WTC11 (cell line): ENCODE measurements around the gene KIF20B. TPM values are rescaled to one million over a fixed set of nuclear protein-coding genes. Genes with fewer than 3 reads are reported as not detected.

Experiments used
- ATAC-seq: fragments of 200-7000 bp; cut with Tn5 transposase; 2 replicates; pipeline ENCODE4 v1.10.0; 2021; ENCODE audit warnings: mild to moderate bottlenecking, moderate library complexity
- CTCF ChIA-PET: fragments of 300-600 bp; sonication (Branson Sonifier 250); formaldehyde crosslinking; loops from one replicate; lab custom pipeline; 2021; ENCODE audit warnings: antibody characterized with exemption; lab: Charles Lee
- POLR2A ChIA-PET: fragments of 350-600 bp; sonication (Branson Sonifier 250); formaldehyde crosslinking; loops from one replicate; lab custom pipeline; 2021; ENCODE audit warnings: antibody characterized with exemption; lab: Charles Lee
- DNase-seq: peaks from one replicate; pipeline ENCODE4 v3.0.0; 2021; ENCODE audit warnings: low spot score
- H3K27ac Mint-ChIP-seq: 2 replicates; pipeline ENCODE4 v1.8.0; 2021; ENCODE audit warnings: mixed read lengths
- H3K27me3 Mint-ChIP-seq: 2 replicates; pipeline ENCODE4 v1.8.0; 2021; ENCODE audit warnings: low read depth, mild to moderate bottlenecking, moderate library complexity, mixed read lengths
- H3K36me3 Mint-ChIP-seq: 2 replicates; pipeline ENCODE4 v1.8.0; 2021; ENCODE audit warnings: mixed read lengths
- H3K4me1 Mint-ChIP-seq: 2 replicates; pipeline ENCODE4 v1.8.0; 2022; ENCODE audit warnings: mixed read lengths
- H3K4me3 Mint-ChIP-seq: 2 replicates; pipeline ENCODE4 v1.8.0; 2021; ENCODE audit warnings: mild to moderate bottlenecking, moderate library complexity, mixed read lengths
- H3K9me3 Mint-ChIP-seq: 2 replicates; pipeline ENCODE4 v1.8.0; 2021; ENCODE audit warnings: mixed read lengths
- ESRRA ChIP-seq: sonication (generic); formaldehyde crosslinking; IDR thresholded peaks from 2 replicates; pipeline ENCODE4 v1.8.1; 2022; ENCODE audit warnings: mild to moderate bottlenecking, missing genetic modification reagents, borderline replicate concordance
- FOXJ3 ChIP-seq: sonication (generic); formaldehyde crosslinking; IDR thresholded peaks from 2 replicates; pipeline ENCODE4 v1.9.0; 2021; ENCODE audit warnings: missing genetic modification reagents, mild to moderate bottlenecking, borderline replicate concordance
- GABPB1 ChIP-seq: sonication (generic); formaldehyde crosslinking; IDR thresholded peaks from 2 replicates; pipeline ENCODE4 v1.8.1; 2023; ENCODE audit warnings: mild to moderate bottlenecking, missing genetic modification reagents
- GTF2I ChIP-seq: fragments of 250-450 bp; sonication (Bioruptor Pico); conservative IDR thresholded peaks from 2 replicates; pipeline ENCODE4 v1.4.0; 2021; ENCODE audit warnings: mild to moderate bottlenecking
- ZBTB21 ChIP-seq: sonication (generic); formaldehyde crosslinking; IDR thresholded peaks from 2 replicates; pipeline ENCODE4 v1.8.1; 2023; ENCODE audit warnings: mild to moderate bottlenecking, missing genetic modification reagents, borderline replicate concordance
- ZNF232 ChIP-seq: sonication (generic); formaldehyde crosslinking; IDR thresholded peaks from 2 replicates; pipeline ENCODE4 v1.8.0; 2022; ENCODE audit warnings: mild to moderate bottlenecking, missing genetic modification reagents
- total RNA-seq: library from RNA; stranded (reverse); gene quantifications from 3 replicates; pipeline ENCODE4 v1.2.3, GENCODE V29; 2021
- TF ChIP-seq, protein P1 (sequence below): fragments of 250-450 bp; sonication (Bioruptor Pico); IDR thresholded peaks from 2 replicates; pipeline ENCODE4 v1.8.0; 2021; ENCODE audit warnings: mild to moderate bottlenecking
- TF ChIP-seq, protein P2 (sequence below): fragments of 250-450 bp; sonication (Bioruptor Pico); IDR thresholded peaks from 2 replicates; pipeline ENCODE4 v2.1.2; 2022; ENCODE audit warnings: mild to moderate bottlenecking, moderate library complexity
- TF ChIP-seq, protein P3 (sequence below): fragments of 250-450 bp; sonication (Bioruptor Pico); conservative IDR thresholded peaks from 2 replicates; pipeline ENCODE4 v1.9.0; 2021; ENCODE audit warnings: mild to moderate bottlenecking
- TF ChIP-seq, protein P4 (sequence below): fragments of 200-600 bp; IDR thresholded peaks from 2 replicates; pipeline ENCODE4 v1.8.0; 2022; ENCODE audit warnings: antibody characterized with exemption
- TF ChIP-seq, protein P5 (sequence below): sonication (generic); formaldehyde crosslinking; IDR thresholded peaks from 2 replicates; pipeline ENCODE4 v1.8.1; 2023; ENCODE audit warnings: mild to moderate bottlenecking, missing genetic modification reagents, moderate library complexity
- TF ChIP-seq, protein P6 (sequence below): sonication (generic); formaldehyde crosslinking; IDR thresholded peaks from 2 replicates; pipeline ENCODE4 v1.8.1; 2023; ENCODE audit warnings: mild to moderate bottlenecking, missing genetic modification reagents, borderline replicate concordance
- TF ChIP-seq, protein P7 (sequence below): sonication (generic); formaldehyde crosslinking; IDR thresholded peaks from 2 replicates; pipeline ENCODE4 v1.8.0; 2022; ENCODE audit warnings: mild to moderate bottlenecking, missing genetic modification reagents
- TF ChIP-seq, protein P8 (sequence below): fragments of 250-450 bp; sonication (Bioruptor Pico); IDR thresholded peaks from 2 replicates; pipeline ENCODE4 v1.9.0; 2021; ENCODE audit warnings: mild to moderate bottlenecking

Gene KIF20B
- total RNA-seq, 1 experiment from 2014 or later, result 70.2 TPM

DNA sequence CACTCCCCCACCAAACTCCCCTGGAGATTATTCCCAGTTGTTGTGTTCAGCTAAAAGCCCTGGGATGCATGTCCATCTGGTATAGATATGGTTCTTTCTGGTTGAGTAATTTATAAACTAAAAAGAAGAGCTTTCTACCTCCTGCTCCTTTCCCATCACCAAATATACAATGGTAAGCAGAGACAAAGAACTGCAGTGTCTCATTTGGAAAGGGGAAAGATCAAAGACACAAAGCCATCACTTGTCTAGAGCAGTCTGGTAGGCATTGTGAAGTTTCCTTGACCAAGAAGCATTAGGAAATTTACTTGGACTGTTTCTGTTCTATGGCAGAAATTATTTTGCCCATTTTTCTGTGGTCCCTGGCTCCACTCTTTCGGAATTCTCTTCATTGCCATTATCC, 31.4 kb upstream of the KIF20B start (continued):
- TF ChIP-seq, protein P1, sequence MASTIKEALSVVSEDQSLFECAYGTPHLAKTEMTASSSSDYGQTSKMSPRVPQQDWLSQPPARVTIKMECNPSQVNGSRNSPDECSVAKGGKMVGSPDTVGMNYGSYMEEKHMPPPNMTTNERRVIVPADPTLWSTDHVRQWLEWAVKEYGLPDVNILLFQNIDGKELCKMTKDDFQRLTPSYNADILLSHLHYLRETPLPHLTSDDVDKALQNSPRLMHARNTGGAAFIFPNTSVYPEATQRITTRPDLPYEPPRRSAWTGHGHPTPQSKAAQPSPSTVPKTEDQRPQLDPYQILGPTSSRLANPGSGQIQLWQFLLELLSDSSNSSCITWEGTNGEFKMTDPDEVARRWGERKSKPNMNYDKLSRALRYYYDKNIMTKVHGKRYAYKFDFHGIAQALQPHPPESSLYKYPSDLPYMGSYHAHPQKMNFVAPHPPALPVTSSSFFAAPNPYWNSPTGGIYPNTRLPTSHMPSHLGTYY (CRISPR knock-in tag), result no peak
- TF ChIP-seq, protein P2, sequence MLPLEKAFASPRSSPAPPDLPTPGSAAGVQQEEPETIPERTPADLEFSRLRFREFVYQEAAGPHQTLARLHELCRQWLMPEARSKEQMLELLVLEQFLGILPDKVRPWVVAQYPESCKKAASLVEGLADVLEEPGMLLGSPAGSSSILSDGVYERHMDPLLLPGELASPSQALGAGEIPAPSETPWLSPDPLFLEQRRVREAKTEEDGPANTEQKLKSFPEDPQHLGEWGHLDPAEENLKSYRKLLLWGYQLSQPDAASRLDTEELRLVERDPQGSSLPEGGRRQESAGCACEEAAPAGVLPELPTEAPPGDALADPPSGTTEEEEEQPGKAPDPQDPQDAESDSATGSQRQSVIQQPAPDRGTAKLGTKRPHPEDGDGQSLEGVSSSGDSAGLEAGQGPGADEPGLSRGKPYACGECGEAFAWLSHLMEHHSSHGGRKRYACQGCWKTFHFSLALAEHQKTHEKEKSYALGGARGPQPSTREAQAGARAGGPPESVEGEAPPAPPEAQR (CRISPR knock-in tag), result no peak
- TF ChIP-seq, protein P3, sequence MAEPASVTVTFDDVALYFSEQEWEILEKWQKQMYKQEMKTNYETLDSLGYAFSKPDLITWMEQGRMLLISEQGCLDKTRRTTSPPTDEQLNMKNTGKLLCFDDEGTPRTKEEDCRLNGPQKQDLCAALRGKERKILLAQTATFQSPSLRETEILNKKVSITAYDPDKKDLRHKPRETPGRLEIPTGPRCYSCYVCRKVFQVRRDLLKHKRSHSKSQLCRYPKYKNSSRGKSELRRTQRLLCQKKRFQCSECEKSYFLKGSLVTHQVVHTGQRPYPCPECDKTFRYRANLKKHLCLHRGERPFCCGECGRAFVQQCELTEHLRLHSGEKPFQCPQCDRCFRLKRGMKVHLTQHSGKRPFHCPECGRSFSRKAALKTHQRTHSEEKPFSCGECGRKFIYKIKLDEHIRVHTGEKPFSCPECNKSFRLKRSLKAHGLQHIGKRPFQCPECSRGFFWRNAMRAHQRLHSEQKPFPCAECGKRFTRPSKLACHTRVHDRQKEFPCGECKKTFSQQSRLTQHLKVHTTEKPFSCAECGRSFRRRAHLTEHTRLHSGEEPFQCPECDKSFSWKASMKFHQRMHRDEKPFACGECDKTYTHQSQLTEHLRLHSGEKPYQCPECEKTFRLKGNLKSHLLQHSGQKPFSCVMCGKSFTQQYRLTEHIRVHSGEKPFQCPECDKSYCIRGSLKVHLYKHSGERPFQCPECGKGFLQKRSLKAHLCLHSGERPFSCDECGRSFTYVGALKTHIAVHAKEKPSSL (CRISPR knock-in tag), result no peak
- TF ChIP-seq FOXJ3, result no peak
- TF ChIP-seq, protein P4, sequence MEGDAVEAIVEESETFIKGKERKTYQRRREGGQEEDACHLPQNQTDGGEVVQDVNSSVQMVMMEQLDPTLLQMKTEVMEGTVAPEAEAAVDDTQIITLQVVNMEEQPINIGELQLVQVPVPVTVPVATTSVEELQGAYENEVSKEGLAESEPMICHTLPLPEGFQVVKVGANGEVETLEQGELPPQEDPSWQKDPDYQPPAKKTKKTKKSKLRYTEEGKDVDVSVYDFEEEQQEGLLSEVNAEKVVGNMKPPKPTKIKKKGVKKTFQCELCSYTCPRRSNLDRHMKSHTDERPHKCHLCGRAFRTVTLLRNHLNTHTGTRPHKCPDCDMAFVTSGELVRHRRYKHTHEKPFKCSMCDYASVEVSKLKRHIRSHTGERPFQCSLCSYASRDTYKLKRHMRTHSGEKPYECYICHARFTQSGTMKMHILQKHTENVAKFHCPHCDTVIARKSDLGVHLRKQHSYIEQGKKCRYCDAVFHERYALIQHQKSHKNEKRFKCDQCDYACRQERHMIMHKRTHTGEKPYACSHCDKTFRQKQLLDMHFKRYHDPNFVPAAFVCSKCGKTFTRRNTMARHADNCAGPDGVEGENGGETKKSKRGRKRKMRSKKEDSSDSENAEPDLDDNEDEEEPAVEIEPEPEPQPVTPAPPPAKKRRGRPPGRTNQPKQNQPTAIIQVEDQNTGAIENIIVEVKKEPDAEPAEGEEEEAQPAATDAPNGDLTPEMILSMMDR, result no peak
- TF ChIP-seq, protein P5, sequence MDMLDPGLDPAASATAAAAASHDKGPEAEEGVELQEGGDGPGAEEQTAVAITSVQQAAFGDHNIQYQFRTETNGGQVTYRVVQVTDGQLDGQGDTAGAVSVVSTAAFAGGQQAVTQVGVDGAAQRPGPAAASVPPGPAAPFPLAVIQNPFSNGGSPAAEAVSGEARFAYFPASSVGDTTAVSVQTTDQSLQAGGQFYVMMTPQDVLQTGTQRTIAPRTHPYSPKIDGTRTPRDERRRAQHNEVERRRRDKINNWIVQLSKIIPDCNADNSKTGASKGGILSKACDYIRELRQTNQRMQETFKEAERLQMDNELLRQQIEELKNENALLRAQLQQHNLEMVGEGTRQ (CRISPR knock-in tag), result no peak
- TF ChIP-seq, protein P6, sequence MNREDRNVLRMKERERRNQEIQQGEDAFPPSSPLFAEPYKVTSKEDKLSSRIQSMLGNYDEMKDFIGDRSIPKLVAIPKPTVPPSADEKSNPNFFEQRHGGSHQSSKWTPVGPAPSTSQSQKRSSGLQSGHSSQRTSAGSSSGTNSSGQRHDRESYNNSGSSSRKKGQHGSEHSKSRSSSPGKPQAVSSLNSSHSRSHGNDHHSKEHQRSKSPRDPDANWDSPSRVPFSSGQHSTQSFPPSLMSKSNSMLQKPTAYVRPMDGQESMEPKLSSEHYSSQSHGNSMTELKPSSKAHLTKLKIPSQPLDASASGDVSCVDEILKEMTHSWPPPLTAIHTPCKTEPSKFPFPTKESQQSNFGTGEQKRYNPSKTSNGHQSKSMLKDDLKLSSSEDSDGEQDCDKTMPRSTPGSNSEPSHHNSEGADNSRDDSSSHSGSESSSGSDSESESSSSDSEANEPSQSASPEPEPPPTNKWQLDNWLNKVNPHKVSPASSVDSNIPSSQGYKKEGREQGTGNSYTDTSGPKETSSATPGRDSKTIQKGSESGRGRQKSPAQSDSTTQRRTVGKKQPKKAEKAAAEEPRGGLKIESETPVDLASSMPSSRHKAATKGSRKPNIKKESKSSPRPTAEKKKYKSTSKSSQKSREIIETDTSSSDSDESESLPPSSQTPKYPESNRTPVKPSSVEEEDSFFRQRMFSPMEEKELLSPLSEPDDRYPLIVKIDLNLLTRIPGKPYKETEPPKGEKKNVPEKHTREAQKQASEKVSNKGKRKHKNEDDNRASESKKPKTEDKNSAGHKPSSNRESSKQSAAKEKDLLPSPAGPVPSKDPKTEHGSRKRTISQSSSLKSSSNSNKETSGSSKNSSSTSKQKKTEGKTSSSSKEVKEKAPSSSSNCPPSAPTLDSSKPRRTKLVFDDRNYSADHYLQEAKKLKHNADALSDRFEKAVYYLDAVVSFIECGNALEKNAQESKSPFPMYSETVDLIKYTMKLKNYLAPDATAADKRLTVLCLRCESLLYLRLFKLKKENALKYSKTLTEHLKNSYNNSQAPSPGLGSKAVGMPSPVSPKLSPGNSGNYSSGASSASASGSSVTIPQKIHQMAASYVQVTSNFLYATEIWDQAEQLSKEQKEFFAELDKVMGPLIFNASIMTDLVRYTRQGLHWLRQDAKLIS (CRISPR knock-in tag), result no peak
- TF ChIP-seq, protein P7, sequence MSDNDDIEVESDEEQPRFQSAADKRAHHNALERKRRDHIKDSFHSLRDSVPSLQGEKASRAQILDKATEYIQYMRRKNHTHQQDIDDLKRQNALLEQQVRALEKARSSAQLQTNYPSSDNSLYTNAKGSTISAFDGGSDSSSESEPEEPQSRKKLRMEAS (CRISPR knock-in tag), result no peak
- TF ChIP-seq ESRRA (CRISPR knock-in tag), result no peak
- TF ChIP-seq ZBTB21 (CRISPR knock-in tag), result no peak

DNA sequence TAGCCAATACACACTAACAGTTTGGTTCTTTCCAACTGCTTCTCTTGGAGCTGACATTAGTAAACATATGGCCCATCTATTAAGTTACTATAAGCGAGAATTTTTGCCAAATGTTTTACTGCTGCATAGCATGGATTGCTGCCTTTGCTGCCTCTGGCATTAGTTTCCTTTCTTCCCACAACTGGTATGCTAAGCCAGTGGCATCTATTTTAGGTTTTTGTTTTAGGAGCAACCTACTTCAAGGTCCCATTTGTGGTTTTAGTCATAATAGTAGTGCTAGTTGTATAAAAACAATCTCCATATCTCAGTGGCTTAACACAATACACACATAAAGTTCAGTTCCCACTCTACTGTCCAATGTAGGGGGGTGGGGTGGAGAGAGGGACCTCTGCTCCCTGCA, 30.5 kb upstream of the KIF20B start:
- CTCF ChIA-PET, result no interaction called here
- Mint-ChIP-seq H3K4me3 (no peak overlapping the region), H3K9me3 (no peaks in the 10 kb centered on the region), H3K27me3 (peaks cover 3% of the 10 kb centered on the region), H3K36me3 (no peaks in the 10 kb centered on the region), H3K27ac (no peak overlapping the region), H3K4me1 (peaks cover 12% of the 10 kb centered on the region)
- TF ChIP-seq FOXJ3, result no peak
- TF ChIP-seq GABPB1, result no peak
- no peak for TF ChIP-seq GTF2I (CRISPR knock-in tag)
- TF ChIP-seq ZNF232, result no peak
- TF ChIP-seq, protein P8, sequence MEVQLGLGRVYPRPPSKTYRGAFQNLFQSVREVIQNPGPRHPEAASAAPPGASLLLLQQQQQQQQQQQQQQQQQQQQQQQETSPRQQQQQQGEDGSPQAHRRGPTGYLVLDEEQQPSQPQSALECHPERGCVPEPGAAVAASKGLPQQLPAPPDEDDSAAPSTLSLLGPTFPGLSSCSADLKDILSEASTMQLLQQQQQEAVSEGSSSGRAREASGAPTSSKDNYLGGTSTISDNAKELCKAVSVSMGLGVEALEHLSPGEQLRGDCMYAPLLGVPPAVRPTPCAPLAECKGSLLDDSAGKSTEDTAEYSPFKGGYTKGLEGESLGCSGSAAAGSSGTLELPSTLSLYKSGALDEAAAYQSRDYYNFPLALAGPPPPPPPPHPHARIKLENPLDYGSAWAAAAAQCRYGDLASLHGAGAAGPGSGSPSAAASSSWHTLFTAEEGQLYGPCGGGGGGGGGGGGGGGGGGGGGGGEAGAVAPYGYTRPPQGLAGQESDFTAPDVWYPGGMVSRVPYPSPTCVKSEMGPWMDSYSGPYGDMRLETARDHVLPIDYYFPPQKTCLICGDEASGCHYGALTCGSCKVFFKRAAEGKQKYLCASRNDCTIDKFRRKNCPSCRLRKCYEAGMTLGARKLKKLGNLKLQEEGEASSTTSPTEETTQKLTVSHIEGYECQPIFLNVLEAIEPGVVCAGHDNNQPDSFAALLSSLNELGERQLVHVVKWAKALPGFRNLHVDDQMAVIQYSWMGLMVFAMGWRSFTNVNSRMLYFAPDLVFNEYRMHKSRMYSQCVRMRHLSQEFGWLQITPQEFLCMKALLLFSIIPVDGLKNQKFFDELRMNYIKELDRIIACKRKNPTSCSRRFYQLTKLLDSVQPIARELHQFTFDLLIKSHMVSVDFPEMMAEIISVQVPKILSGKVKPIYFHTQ (CRISPR knock-in tag), result no peak
- no peak for DNase-seq
- no peak for ATAC-seq
- POLR2A ChIA-PET, result no interaction called here
